HEK293 (cell line): ENCODE measurements around the gene TMEM215.

ENCODE experiments used
- CTCF ChIA-PET: fragments of 350-600 bp; formaldehyde crosslinking; extraction: SDS; loops from one replicate; lab custom pipeline; 2021; ENCODE audit warnings: antibody characterized with exemption; lab: Yijun Ruan, JAX
- POLR2A ChIA-PET: fragments of 300-600 bp; formaldehyde crosslinking; extraction: SDS; loops from one replicate; lab custom pipeline; 2020; ENCODE audit warnings: antibody characterized with exemption, inconsistent platforms; lab: Yijun Ruan, JAX
- H3K27ac ChIP-seq: fragments of 200-500 bp; sonication (Bioruptor generic); 2 replicates; pipeline ENCODE4 v1.5.1; 2014; ENCODE audit warnings: low read depth, low read length, control low read depth, inconsistent platforms; ENCODE audit errors: extremely low read depth
- H3K36me3 ChIP-seq, 2 experiments: fragments of 200-500 bp in 1 of 2; sonication (Bioruptor generic) in 1 of 2; 1 replicate in 1 of 2; 2 replicates in 1 of 2; pipeline ENCODE4 v1.5.1; 2014 to 2017; ENCODE audit warnings: inconsistent platforms in 2 of 2, low read length in 2 of 2; ENCODE audit not compliant: control insufficient read depth in 2 of 2, insufficient read depth in 1 of 2
- H3K4me1 ChIP-seq: fragments of 200-500 bp; sonication (Bioruptor generic); 2 replicates; pipeline ENCODE4 v1.5.1; 2014; ENCODE audit warnings: mild to moderate bottlenecking, low read length, inconsistent platforms; ENCODE audit not compliant: control insufficient read depth, insufficient read depth
- H3K4me3 ChIP-seq: 2 replicates; pipeline ENCODE4 v1.5.1; 2011; ENCODE audit warnings: low read depth, mild to moderate bottlenecking, control low read depth, low read length, moderate library complexity
- H3K9me3 ChIP-seq: fragments of 200-500 bp; sonication (Bioruptor generic); 2 replicates; pipeline ENCODE4 v1.5.1; 2014; ENCODE audit warnings: low read depth, low read length, inconsistent platforms; ENCODE audit not compliant: control insufficient read depth, insufficient read depth
- GLI2 ChIP-seq: fragments of 450-650 bp; formaldehyde crosslinking; IDR thresholded peaks from 2 replicates; pipeline ENCODE4; 2017; ENCODE audit warnings: missing biosample characterization, missing genetic modification characterization, low read depth, borderline replicate concordance
- KLF8 ChIP-seq: fragments of 450-650 bp; formaldehyde crosslinking; IDR thresholded peaks from 2 replicates; pipeline ENCODE4 v1.5.1; 2016; ENCODE audit warnings: missing biosample characterization, missing genetic modification characterization
- MYNN ChIP-seq: fragments of 450-650 bp; formaldehyde crosslinking; IDR thresholded peaks from 2 replicates; pipeline ENCODE4 v1.5.1; 2016; ENCODE audit warnings: missing biosample characterization, missing genetic modification characterization, borderline replicate concordance
- REPIN1 ChIP-seq: fragments of 450-650 bp; formaldehyde crosslinking; IDR thresholded peaks from 2 replicates; pipeline ENCODE4 v1.5.1; 2017; ENCODE audit warnings: missing biosample characterization, missing genetic modification characterization, low read depth
- SP3 ChIP-seq: fragments of 450-650 bp; formaldehyde crosslinking; IDR thresholded peaks from 2 replicates; pipeline ENCODE4 v1.5.1; 2016; ENCODE audit warnings: missing biosample characterization, missing genetic modification characterization
- YY1 ChIP-seq: fragments of 450-650 bp; formaldehyde crosslinking; IDR thresholded peaks from 2 replicates; pipeline ENCODE4 v1.5.1; 2018; ENCODE audit warnings: missing biosample characterization, missing genetic modification characterization
- YY2 ChIP-seq: fragments of 450-650 bp; formaldehyde crosslinking; IDR thresholded peaks from 2 replicates; pipeline ENCODE4 v1.5.1; 2016; ENCODE audit warnings: missing biosample characterization, missing genetic modification characterization
- ZBTB17 ChIP-seq: fragments of 450-650 bp; formaldehyde crosslinking; IDR thresholded peaks from 2 replicates; pipeline ENCODE4 v1.5.1; 2016; ENCODE audit warnings: missing biosample characterization, missing genetic modification characterization
- ZFP69B ChIP-seq: fragments of 450-650 bp; formaldehyde crosslinking; IDR thresholded peaks from 2 replicates; pipeline ENCODE4 v1.5.1; 2016; ENCODE audit warnings: missing biosample characterization, missing genetic modification characterization
- ZIC2 ChIP-seq: fragments of 450-650 bp; formaldehyde crosslinking; IDR thresholded peaks from 2 replicates; pipeline ENCODE4 v1.5.1; 2016; ENCODE audit warnings: missing biosample characterization, missing genetic modification characterization
- ZNF146 ChIP-seq: fragments of 450-650 bp; formaldehyde crosslinking; IDR thresholded peaks from 2 replicates; pipeline ENCODE4 v1.5.1; 2016; ENCODE audit warnings: missing biosample characterization, missing genetic modification characterization
- ZNF223 ChIP-seq: fragments of 450-650 bp; formaldehyde crosslinking; IDR thresholded peaks from 2 replicates; pipeline ENCODE4 v1.5.1; 2016; ENCODE audit warnings: missing biosample characterization, missing genetic modification characterization
- ZNF501 ChIP-seq: fragments of 450-650 bp; formaldehyde crosslinking; IDR thresholded peaks from 2 replicates; pipeline ENCODE4 v1.5.1; 2016; ENCODE audit warnings: missing biosample characterization, missing genetic modification characterization
- ZNF596 ChIP-seq: fragments of 450-650 bp; IDR thresholded peaks from 2 replicates; pipeline ENCODE4 v1.5.0; 2018; ENCODE audit warnings: missing biosample characterization, mild to moderate bottlenecking, missing genetic modification characterization, moderate library complexity
- ZNF610 ChIP-seq: fragments of 450-650 bp; formaldehyde crosslinking; IDR thresholded peaks from 2 replicates; pipeline ENCODE4 v1.5.1; 2016; ENCODE audit warnings: missing biosample characterization, missing genetic modification characterization, borderline replicate concordance
- ZNF629 ChIP-seq: fragments of 450-650 bp; formaldehyde crosslinking; IDR thresholded peaks from 2 replicates; pipeline ENCODE4 v1.5.1; 2017; ENCODE audit warnings: missing biosample characterization, missing genetic modification characterization
- ZNF777 ChIP-seq: fragments of 450-650 bp; formaldehyde crosslinking; IDR thresholded peaks from 2 replicates; pipeline ENCODE4 v1.5.1; 2017; ENCODE audit warnings: missing biosample characterization, missing genetic modification characterization, borderline replicate concordance
- ZNF791 ChIP-seq: fragments of 450-650 bp; formaldehyde crosslinking; IDR thresholded peaks from 2 replicates; pipeline ENCODE4 v1.5.1; 2016; ENCODE audit warnings: missing biosample characterization, missing genetic modification characterization
- ZSCAN23 ChIP-seq: fragments of 450-650 bp; formaldehyde crosslinking; IDR thresholded peaks from 2 replicates; pipeline ENCODE4 v1.5.1; 2016; ENCODE audit warnings: missing biosample characterization, missing genetic modification characterization
- TF ChIP-seq, protein P1 (sequence below): fragments of 450-650 bp; formaldehyde crosslinking; IDR thresholded peaks from 2 replicates; pipeline ENCODE4 v1.5.1; 2017; ENCODE audit warnings: missing biosample characterization, missing genetic modification characterization
- TF ChIP-seq, protein P2 (sequence below): fragments of 450-650 bp; formaldehyde crosslinking; conservative IDR thresholded peaks from 2 replicates; pipeline ENCODE4 v1.5.1; 2016; ENCODE audit warnings: low read depth, missing biosample characterization, missing genetic modification characterization
- TF ChIP-seq, protein P3 (sequence below): fragments of 450-650 bp; formaldehyde crosslinking; IDR thresholded peaks from 2 replicates; pipeline ENCODE4 v1.5.1; 2016; ENCODE audit warnings: missing biosample characterization, missing genetic modification characterization
- TF ChIP-seq, protein P4 (sequence below): fragments of 450-650 bp; formaldehyde crosslinking; IDR thresholded peaks from 2 replicates; pipeline ENCODE4 v1.5.1; 2016; ENCODE audit warnings: missing biosample characterization, missing genetic modification characterization

The TMEM215 gene

DNA sequence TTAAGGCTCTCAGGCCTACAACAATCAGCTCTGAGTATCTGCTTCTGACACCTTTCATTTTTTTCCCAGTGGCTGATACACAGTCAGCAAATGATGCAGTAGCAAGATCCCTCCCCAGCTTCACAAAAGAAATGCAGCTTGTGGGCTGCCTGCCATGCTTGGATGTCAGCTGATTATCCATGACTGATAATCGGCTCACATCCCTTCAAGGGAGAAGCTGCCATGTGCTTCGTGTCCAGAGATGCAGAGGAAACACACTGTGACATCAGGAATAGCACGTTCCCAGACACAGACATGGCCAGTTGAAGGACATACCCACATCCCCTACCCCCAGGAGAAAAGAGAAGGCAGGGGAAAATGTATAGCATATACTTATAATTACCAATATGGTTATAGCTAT lies 27.9 kb downstream of the TMEM215 start (continued):
- no peak for TF ChIP-seq ZFP69B (tag by site-specific recombination)
- no peak for TF ChIP-seq ZNF777 (tag by site-specific recombination)

DNA sequence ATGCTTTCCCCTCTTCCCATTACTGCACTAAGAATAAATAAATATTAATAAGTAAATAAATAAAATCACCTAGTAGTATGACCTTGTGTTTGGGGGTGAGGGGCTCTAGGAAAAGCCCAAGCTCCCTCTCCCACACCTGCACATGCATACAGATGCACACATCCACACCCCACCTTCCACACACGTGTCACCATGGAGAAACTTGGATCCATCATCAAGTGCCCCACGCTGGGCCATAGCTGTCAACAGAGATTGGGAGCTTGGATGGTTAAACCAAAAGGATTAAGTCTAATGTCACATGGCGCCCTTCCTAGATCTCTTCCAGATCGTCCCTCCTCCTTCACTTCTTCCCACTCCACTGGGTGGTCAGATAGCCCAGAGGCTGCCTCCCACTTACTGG lies 37.0 kb downstream of the TMEM215 start:
- Histone ChIP-seq H3K27ac (no peak overlapping the region), H3K4me1 (no peaks in the 10 kb centered on the region), H3K36me3 (no peaks in the 10 kb centered on the region), H3K9me3 (no peaks in the 10 kb centered on the region), H3K4me3 (no peak overlapping the region)
- TF ChIP-seq SP3 (tag by site-specific recombination): no peak
- TF ChIP-seq, protein P1, sequence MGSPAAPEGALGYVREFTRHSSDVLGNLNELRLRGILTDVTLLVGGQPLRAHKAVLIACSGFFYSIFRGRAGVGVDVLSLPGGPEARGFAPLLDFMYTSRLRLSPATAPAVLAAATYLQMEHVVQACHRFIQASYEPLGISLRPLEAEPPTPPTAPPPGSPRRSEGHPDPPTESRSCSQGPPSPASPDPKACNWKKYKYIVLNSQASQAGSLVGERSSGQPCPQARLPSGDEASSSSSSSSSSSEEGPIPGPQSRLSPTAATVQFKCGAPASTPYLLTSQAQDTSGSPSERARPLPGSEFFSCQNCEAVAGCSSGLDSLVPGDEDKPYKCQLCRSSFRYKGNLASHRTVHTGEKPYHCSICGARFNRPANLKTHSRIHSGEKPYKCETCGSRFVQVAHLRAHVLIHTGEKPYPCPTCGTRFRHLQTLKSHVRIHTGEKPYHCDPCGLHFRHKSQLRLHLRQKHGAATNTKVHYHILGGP (tag by site-specific recombination): no peak
- ChIA-PET POLR2A (no interaction called here), CTCF (interaction anchor here (0.6 kb wide), 1 partner anchor 36 kb away, joined by 3 read pairs; no protein-coding TSS in a partner anchor)

DNA sequence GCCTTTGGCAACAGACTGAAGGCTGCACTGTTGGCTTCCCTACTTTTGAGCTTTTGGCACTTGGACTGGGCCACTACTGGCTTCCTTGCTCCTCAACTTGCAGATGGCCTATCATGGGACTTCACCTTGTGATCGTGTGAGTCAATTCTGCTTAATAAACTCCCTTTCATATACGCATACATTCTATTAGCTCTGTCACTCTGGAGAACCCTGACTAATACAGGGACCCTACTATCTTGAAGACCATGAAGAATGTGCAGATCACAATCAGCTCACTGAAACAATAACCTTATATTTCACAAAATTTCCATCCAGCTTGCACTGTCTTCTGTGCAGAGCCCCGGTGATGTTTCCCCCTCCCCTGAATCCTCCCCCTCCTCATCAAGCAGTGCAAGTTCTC lies 39.8 kb downstream of the TMEM215 start:
- POLR2A ChIA-PET: no interaction called here
- Histone ChIP-seq H3K4me3 (no peak overlapping the region), H3K9me3 (no peaks in the 10 kb centered on the region), H3K27ac (no peak overlapping the region), H3K36me3 (no peaks in the 10 kb centered on the region), H3K4me1 (no peaks in the 10 kb centered on the region)
- no peak for TF ChIP-seq YY2 (tag by site-specific recombination)
- no peak for TF ChIP-seq MYNN
- TF ChIP-seq ZNF791 (tag by site-specific recombination): no peak
- TF ChIP-seq ZNF596: no peak
- TF ChIP-seq GLI2 (tag by site-specific recombination): no peak
- TF ChIP-seq ZFP69B (tag by site-specific recombination): no peak
- TF ChIP-seq ZNF629 (tag by site-specific recombination): no peak
- TF ChIP-seq REPIN1 (tag by site-specific recombination): no peak
- no peak for TF ChIP-seq ZIC2
- TF ChIP-seq, protein P2, sequence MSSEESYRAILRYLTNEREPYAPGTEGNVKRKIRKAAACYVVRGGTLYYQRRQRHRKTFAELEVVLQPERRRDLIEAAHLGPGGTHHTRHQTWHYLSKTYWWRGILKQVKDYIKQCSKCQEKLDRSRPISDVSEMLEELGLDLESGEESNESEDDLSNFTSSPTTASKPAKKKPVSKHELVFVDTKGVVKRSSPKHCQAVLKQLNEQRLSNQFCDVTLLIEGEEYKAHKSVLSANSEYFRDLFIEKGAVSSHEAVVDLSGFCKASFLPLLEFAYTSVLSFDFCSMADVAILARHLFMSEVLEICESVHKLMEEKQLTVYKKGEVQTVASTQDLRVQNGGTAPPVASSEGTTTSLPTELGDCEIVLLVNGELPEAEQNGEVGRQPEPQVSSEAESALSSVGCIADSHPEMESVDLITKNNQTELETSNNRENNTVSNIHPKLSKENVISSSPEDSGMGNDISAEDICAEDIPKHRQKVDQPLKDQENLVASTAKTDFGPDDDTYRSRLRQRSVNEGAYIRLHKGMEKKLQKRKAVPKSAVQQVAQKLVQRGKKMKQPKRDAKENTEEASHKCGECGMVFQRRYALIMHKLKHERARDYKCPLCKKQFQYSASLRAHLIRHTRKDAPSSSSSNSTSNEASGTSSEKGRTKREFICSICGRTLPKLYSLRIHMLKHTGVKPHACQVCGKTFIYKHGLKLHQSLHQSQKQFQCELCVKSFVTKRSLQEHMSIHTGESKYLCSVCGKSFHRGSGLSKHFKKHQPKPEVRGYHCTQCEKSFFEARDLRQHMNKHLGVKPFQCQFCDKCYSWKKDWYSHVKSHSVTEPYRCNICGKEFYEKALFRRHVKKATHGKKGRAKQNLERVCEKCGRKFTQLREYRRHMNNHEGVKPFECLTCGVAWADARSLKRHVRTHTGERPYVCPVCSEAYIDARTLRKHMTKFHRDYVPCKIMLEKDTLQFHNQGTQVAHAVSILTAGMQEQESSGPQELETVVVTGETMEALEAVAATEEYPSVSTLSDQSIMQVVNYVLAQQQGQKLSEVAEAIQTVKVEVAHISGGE (tag by site-specific recombination): no peak
- CTCF ChIA-PET: no interaction called here

DNA sequence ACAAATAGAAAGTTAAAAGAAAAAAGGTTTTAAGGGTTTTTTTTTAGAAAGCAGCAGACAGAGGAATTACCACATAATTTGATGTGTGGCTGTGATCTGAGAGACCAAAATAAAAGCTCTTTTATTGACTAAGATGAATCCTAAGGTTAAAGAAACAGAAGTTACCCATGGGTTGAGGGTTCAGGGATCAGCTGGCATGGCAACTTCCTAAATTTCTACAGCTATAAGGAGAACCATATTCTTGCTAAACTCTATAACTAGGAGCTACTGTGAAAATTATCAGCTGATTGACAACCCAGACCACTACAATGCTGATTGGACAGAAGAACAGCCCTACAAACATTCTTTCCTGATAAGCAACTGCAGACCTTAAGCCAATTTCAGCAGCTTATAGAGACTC lies 40.2 kb downstream of the TMEM215 start:
- no peaks in the 10 kb centered on the region for H3K4me1 ChIP-seq
- H3K36me3 ChIP-seq: no peaks in the 10 kb centered on the region
- no peaks in the 10 kb centered on the region for H3K9me3 ChIP-seq
- TF ChIP-seq, protein P3, sequence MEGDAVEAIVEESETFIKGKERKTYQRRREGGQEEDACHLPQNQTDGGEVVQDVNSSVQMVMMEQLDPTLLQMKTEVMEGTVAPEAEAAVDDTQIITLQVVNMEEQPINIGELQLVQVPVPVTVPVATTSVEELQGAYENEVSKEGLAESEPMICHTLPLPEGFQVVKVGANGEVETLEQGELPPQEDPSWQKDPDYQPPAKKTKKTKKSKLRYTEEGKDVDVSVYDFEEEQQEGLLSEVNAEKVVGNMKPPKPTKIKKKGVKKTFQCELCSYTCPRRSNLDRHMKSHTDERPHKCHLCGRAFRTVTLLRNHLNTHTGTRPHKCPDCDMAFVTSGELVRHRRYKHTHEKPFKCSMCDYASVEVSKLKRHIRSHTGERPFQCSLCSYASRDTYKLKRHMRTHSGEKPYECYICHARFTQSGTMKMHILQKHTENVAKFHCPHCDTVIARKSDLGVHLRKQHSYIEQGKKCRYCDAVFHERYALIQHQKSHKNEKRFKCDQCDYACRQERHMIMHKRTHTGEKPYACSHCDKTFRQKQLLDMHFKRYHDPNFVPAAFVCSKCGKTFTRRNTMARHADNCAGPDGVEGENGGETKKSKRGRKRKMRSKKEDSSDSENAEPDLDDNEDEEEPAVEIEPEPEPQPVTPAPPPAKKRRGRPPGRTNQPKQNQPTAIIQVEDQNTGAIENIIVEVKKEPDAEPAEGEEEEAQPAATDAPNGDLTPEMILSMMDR (tag by site-specific recombination): no peak
- TF ChIP-seq ZBTB17 (tag by site-specific recombination): no peak
- no peak for TF ChIP-seq ZNF223
- TF ChIP-seq YY1 (tag by site-specific recombination): no peak
- no peak for TF ChIP-seq ZNF501 (tag by site-specific recombination)
- no peak for TF ChIP-seq ZNF146 (tag by site-specific recombination)
- no peak for TF ChIP-seq KLF8 (tag by site-specific recombination)
- TF ChIP-seq ZSCAN23 (tag by site-specific recombination): no peak
- TF ChIP-seq, protein P4, sequence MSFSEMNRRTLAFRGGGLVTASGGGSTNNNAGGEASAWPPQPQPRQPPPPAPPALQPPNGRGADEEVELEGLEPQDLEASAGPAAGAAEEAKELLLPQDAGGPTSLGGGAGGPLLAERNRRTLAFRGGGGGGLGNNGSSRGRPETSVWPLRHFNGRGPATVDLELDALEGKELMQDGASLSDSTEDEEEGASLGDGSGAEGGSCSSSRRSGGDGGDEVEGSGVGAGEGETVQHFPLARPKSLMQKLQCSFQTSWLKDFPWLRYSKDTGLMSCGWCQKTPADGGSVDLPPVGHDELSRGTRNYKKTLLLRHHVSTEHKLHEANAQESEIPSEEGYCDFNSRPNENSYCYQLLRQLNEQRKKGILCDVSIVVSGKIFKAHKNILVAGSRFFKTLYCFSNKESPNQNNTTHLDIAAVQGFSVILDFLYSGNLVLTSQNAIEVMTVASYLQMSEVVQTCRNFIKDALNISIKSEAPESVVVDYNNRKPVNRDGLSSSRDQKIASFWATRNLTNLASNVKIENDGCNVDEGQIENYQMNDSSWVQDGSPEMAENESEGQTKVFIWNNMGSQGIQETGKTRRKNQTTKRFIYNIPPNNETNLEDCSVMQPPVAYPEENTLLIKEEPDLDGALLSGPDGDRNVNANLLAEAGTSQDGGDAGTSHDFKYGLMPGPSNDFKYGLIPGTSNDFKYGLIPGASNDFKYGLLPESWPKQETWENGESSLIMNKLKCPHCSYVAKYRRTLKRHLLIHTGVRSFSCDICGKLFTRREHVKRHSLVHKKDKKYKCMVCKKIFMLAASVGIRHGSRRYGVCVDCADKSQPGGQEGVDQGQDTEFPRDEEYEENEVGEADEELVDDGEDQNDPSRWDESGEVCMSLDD: no peak
- TF ChIP-seq ZNF610 (tag by site-specific recombination): no peak
- TF ChIP-seq, all 188 proteins: peak for 0
- H3K4me3 ChIP-seq: no peak overlapping the region
- no peak overlapping the region for H3K27ac ChIP-seq
- POLR2A ChIA-PET: no interaction called here
- CTCF ChIA-PET: interaction anchor here (0.6 kb wide), 1 partner anchor 10 kb away, joined by 3 read pairs; no protein-coding TSS in a partner anchor
